Kidney (tissue), 14 donors: ENCODE results near the gene SPAG6. TPM values are rescaled to one million over a fixed set of nuclear protein-coding genes. Genes with fewer than 3 reads are reported as not detected.
"Not testable (repeated sequence)": the region's sequence is repeated elsewhere in the genome, so short reads cannot be mapped to it uniquely, and the experiment has no call there.

Experiments used
- DNase-seq, 5 donors: peaks; one replicate each; pipeline ENCODE4 v3.0.0-alpha.2; 2013 to 2020
- FAIRE-seq: peaks from 2 replicates; lab custom pipeline; 2012; peaks lifted over from hg19 to GRCh38; lab: Jason Lieb, UNC
- H3K27ac ChIP-seq, 2 donors: one replicate each; pipeline ENCODE4 v1.7.0; 2013; ENCODE audit warnings: low read depth in 2 of 2, low read length in 2 of 2, inconsistent platforms in 1 of 2
- H3K27me3 ChIP-seq: one replicate; pipeline ENCODE4 v1.7.1; 2013; ENCODE audit warnings: low read length, inconsistent platforms; ENCODE audit not compliant: control insufficient read depth, insufficient read depth
- H3K36me3 ChIP-seq, 3 donors: one replicate each; pipeline versions ENCODE4 v1.7.0 to v1.7.1; 2013; ENCODE audit warnings: low read length in 3 of 3, control low read depth in 1 of 3, inconsistent platforms in 1 of 3; ENCODE audit not compliant: insufficient read depth in 3 of 3, control insufficient read depth in 2 of 3
- H3K4me1 ChIP-seq, 3 donors: one replicate each; pipeline versions ENCODE4 v1.7.0 to v1.7.1; 2013; ENCODE audit warnings: low read length in 3 of 3, inconsistent platforms in 1 of 3, low read depth in 1 of 3; ENCODE audit not compliant: control insufficient read depth in 2 of 3, insufficient read depth in 2 of 3
- H3K4me3 ChIP-seq, 3 donors: one replicate each; pipeline versions ENCODE4 v1.7.0 to v1.8.1; 2013; ENCODE audit warnings: low read length in 3 of 3, control low read depth in 1 of 3, inconsistent platforms in 1 of 3
- H3K9ac ChIP-seq, 3 donors: one replicate each; pipeline versions ENCODE4 v1.7.0 to v1.7.1; 2013; ENCODE audit warnings: low read length in 3 of 3, control low read depth in 1 of 3, inconsistent platforms in 1 of 3
- H3K9me3 ChIP-seq, 3 donors: one replicate each; pipeline versions ENCODE4 v1.7.0 to v1.7.1; 2013; ENCODE audit warnings: low read length in 3 of 3, control low read depth in 1 of 3, inconsistent platforms in 1 of 3; ENCODE audit not compliant: control insufficient read depth in 2 of 3, insufficient read depth in 1 of 3
- CTCF ChIP-seq: IDR thresholded peaks from 3 replicates; pipeline ENCODE4 v1.5.1; 2012; ENCODE audit warnings: mild to moderate bottlenecking, moderate library complexity, borderline replicate concordance; ENCODE audit not compliant: insufficient read depth; ENCODE audit errors: extremely low read depth
- intact Hi-C: fragments of 100-400 bp; cut with DNase I; formaldehyde crosslinking; loops from one replicate; pipeline ENCODE4 v1.11.1; 2022
- polyA plus RNA-seq: library from polyadenylated mRNA; stranded (reverse); fragments of 350-450 nt; fragmentation: Illumina TruSeq; extraction: RNeasy Lipid Tissue Mini Kit (QIAGEN cat#74804); gene quantifications from one replicate; pipeline ENCODE4 v1.2.3, GENCODE V29; 2014; ENCODE audit warnings: low read depth, low replicate concordance; ENCODE audit not compliant: insufficient read depth
- total RNA-seq: library from RNA; stranded (reverse); fragmentation: NEBNext Ultra II Directional; extraction: Animal tissue kit (Norgen Biotek cat#: 25700); gene quantifications from one replicate; pipeline ENCODE4 v1.2.1, GENCODE V29; 2021
- donor health status: control.
- donor health status: control.
- donor health status: control.
- donor health status: control.
- donor health status: control.
- donor health status: DM: yes; HTN: yes; CAD: no.
- donor health status: Normal renal cell carcinoma (clear cell type).

The SPAG6 gene
- total and polyA plus RNA-seq, 2 donors from 2014 or later: 0.30 to 8.4 TPM

- Histone ChIP-seq H3K36me3 (no peaks in the 10 kb centered on the region), H3K9ac (no peak overlapping the region), H3K9me3 (no peaks in the 10 kb centered on the region), H3K4me3 (no peak overlapping the region), H3K27me3 (no peaks in the 10 kb centered on the region), H3K27ac (no peak overlapping the region), H3K4me1 (no peaks in the 10 kb centered on the region)
- intact Hi-C loops: no loop called here
- no peak for TF ChIP-seq CTCF
- FAIRE-seq (no peak), DNase-seq (no peak)
Measured at GRCh38 chr10:22391600-22391999, 46.3 kb downstream of the SPAG6 start.

DNA sequence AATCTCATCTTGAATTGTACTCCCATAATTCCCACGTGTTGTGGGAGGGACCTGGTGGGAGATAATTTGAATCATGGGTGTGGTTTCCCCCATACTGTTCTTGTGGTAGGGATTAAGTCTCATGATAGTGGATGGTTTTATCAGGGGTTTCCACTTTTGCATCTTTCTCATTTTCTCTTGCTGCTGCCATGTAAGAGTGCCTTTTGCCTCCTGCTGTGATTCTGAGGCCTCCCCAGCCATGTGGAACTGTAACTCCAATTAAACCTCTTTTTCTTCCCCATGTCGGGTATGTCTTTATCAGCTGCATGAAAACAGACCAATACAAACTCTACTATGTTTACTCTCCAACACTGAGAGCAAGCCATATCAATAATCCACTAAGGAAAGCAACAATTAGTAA is 50.9 kb downstream of the SPAG6 start:
- H3K27me3 ChIP-seq, intact Hi-C loops, H3K9ac ChIP-seq, DNase-seq, H3K36me3 ChIP-seq, FAIRE-seq, H3K27ac ChIP-seq, H3K4me1 ChIP-seq, H3K9me3 ChIP-seq, H3K4me3 ChIP-seq: not testable (repeated sequence)

DNA sequence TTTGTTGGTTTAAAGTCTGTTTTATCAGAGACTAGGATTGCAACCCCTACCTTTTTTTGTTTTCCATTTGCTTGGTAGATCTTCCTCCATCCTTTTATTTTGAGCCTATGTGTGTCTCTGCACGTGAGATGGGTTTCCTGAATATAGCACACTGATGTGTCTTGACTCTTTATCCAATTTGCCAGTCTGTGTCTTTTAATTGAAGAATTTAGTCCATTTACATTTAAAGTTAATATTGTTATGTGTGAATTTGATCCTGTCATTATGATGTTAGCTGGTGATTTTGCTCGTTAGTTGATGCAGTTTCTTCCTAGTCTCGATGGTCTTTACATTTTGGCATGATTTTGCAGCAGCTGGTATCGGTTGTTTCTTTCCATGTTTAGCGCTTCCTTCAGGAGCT is 61.6 kb downstream of the SPAG6 start:
- H3K9me3 ChIP-seq, H3K4me1 ChIP-seq, H3K9ac ChIP-seq, H3K36me3 ChIP-seq, intact Hi-C loops, H3K4me3 ChIP-seq, H3K27ac ChIP-seq, DNase-seq, H3K27me3 ChIP-seq, FAIRE-seq: not testable (repeated sequence)

DNA sequence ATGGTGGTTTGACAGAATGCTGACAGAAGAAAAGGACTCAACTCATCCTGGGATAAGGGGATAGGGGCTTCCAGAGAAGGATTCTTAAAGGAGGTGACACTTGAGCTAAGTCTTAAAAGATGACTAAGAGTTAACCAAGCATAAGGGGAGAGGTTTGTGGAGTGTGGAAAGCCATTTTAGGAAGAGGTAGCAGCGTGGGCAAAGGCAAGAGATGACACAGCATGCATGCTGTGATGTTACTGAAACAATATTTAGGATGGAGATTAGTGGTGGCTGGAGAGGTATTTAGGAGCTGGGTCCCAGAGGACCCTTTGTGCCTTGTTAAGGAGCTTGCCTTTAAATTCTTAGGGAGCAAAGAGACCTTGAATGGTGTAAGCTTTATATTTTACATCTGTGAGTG is 65.1 kb downstream of the SPAG6 start:
- DNase-seq (no peak), FAIRE-seq (no peak)
- Histone ChIP-seq H3K36me3 (no peaks in the 10 kb centered on the region), H3K4me1 (no peaks in the 10 kb centered on the region), H3K4me3 (no peak overlapping the region), H3K9ac (no peak overlapping the region), H3K27ac (no peak overlapping the region), H3K27me3 (no peaks in the 10 kb centered on the region), H3K9me3 (no peaks in the 10 kb centered on the region)
- no peak for TF ChIP-seq CTCF
- intact Hi-C loops: no loop called here

GRCh38 chr10:22410846-22411245 is 65.5 kb downstream of the SPAG6 start:
- Histone ChIP-seq H3K36me3 (no peaks in the 10 kb centered on the region), H3K27ac (no peak overlapping the region), H3K9me3 (no peaks in the 10 kb centered on the region), H3K9ac (no peak overlapping the region), H3K4me1 (no peaks in the 10 kb centered on the region), H3K4me3 (no peak overlapping the region), H3K27me3 (no peaks in the 10 kb centered on the region)
- intact Hi-C loops: no loop called here
- no peak for DNase-seq
- no peak for FAIRE-seq
- no peak for TF ChIP-seq CTCF
